ENCODE results near the gene RD3L.

The RD3L gene

GRCh38 chr14:103897075-103897947 is 45.0 kb downstream of the RD3L start:
- no peak for DNase-seq (ENCODE audit: low read depth in 2 of 3, low spot score in 1 of 3)

GRCh38 chr14:103896578-103896977 is 45.8 kb downstream of the RD3L start:
- DNase-seq (ENCODE audit: low read depth in 2 of 3, low spot score in 1 of 3): no peak

- no peak for DNase-seq (ENCODE audit: low read depth in 2 of 3, low spot score in 1 of 3)
Measured at GRCh38 chr14:103894723-103895059, 47.6 kb downstream of the RD3L start.

GRCh38 chr14:103894034-103894722 is 48.2 kb downstream of the RD3L start:
- no peak for DNase-seq (ENCODE audit: low read depth in 2 of 3, low spot score in 1 of 3)

- no peak for DNase-seq (ENCODE audit: low read depth in 2 of 3, low spot score in 1 of 3)
Measured at GRCh38 chr14:103892247-103892646, 50.1 kb downstream of the RD3L start.

GRCh38 chr14:103891667-103892215 is 50.6 kb downstream of the RD3L start:
- DNase-seq (ENCODE audit: low read depth in 2 of 3, low spot score in 1 of 3): no peak

- DNase-seq (ENCODE audit: low read depth in 2 of 3, low spot score in 1 of 3): no peak
Measured at GRCh38 chr14:103890821-103891666, 51.3 kb downstream of the RD3L start.
